ENCODE measurements around the gene MEAF6. TPM values are rescaled to one million over a fixed set of nuclear protein-coding genes. Genes with fewer than 3 reads are reported as not detected.

The MEAF6 gene
- total and polyA plus RNA-seq, 4 donors, result 18.7 to 25.3 (median 21.2) TPM

DNA sequence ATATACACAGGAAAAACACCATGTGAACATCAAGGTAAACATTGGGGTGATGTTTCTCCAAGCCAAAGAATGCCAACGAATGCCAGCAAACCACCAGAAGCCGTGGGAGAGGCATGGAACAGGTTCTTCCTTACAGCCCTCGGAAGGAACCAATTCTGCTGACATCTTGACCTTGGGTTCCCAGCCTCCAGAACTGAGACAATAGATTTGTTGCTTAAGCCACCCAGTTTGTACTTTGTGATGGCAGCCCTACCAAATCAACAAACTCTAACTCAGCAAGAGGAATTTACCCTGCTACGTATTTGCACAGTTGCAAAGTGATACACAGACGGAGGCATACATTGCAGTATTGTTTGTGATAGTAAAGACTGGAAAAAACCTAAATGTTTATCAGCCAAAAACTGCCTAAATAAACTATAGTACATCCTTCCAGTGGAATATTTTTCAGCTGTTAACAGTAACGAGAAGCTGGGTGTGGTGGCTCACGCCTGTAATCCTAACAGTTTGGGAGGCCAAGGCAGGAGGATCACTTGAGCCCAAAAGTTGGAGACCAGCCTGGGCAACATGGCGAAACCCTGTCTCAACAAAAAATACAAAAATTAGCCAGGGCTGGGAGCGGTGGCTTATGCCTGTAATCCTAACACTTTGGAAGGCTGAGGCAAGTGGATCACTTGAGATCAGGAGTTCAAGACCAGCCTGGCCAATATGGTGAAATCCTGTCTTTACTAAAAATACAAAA lies 52.7 kb downstream of the MEAF6 start (continued):
- TF ChIP-seq, protein P1, sequence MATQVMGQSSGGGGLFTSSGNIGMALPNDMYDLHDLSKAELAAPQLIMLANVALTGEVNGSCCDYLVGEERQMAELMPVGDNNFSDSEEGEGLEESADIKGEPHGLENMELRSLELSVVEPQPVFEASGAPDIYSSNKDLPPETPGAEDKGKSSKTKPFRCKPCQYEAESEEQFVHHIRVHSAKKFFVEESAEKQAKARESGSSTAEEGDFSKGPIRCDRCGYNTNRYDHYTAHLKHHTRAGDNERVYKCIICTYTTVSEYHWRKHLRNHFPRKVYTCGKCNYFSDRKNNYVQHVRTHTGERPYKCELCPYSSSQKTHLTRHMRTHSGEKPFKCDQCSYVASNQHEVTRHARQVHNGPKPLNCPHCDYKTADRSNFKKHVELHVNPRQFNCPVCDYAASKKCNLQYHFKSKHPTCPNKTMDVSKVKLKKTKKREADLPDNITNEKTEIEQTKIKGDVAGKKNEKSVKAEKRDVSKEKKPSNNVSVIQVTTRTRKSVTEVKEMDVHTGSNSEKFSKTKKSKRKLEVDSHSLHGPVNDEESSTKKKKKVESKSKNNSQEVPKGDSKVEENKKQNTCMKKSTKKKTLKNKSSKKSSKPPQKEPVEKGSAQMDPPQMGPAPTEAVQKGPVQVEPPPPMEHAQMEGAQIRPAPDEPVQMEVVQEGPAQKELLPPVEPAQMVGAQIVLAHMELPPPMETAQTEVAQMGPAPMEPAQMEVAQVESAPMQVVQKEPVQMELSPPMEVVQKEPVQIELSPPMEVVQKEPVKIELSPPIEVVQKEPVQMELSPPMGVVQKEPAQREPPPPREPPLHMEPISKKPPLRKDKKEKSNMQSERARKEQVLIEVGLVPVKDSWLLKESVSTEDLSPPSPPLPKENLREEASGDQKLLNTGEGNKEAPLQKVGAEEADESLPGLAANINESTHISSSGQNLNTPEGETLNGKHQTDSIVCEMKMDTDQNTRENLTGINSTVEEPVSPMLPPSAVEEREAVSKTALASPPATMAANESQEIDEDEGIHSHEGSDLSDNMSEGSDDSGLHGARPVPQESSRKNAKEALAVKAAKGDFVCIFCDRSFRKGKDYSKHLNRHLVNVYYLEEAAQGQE (IDR thresholded peaks at IDR 0.05), result no peak
- TF ChIP-seq YY1 (IDR thresholded peaks at IDR 0.05) (no peak), HNF4A (conservative IDR thresholded peaks at IDR 0.05) (no peak), RAD21 (IDR thresholded peaks at IDR 0.05) (no peak), FOXA2 (IDR thresholded peaks at IDR 0.05) (no peak), TAF1 (conservative IDR thresholded peaks at IDR 0.05) (no peak)
- TF ChIP-seq, protein P2, sequence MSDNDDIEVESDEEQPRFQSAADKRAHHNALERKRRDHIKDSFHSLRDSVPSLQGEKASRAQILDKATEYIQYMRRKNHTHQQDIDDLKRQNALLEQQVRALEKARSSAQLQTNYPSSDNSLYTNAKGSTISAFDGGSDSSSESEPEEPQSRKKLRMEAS (IDR thresholded peaks at IDR 0.05), result no peak

GRCh38 chr1:37458551-37458950 lies 56.0 kb downstream of the MEAF6 start:
- 90% methylated on average over 3 of the region's 3 CpGs for WGBS
- DNase-seq (ENCODE audit: low spot score), result no peak
- Histone ChIP-seq H3K36me3 (ENCODE audit: control insufficient read depth in 4 of 4, insufficient read depth in 3 of 4, low read depth in 1 of 4, low read length in 3 of 4) (peaks cover 0 to 2% (median 0%) of the 10 kb centered on the region in 4 donors), H3K9ac (ENCODE audit: low read depth in 1 of 2, low read length in 2 of 2) (no peak overlapping the region), H3K4me3 (ENCODE audit: low read depth in 1 of 3, low read length in 3 of 3) (no peak overlapping the region), H3K27me3 (ENCODE audit: control insufficient read depth in 4 of 4, insufficient read depth in 4 of 4, low read length in 3 of 4) (no peaks in the 10 kb centered on the region), H3K9me3 (ENCODE audit: control insufficient read depth in 4 of 4, low read length in 3 of 4) (no peaks in the 10 kb centered on the region), H3K27ac (ENCODE audit: low read depth in 1 of 2, low read length in 2 of 2) (no peak overlapping the region), H3K4me1 (ENCODE audit: control insufficient read depth in 4 of 4, insufficient read depth in 4 of 4, low read length in 3 of 4) (no peaks in the 10 kb centered on the region)
- TF ChIP-seq RXRA (IDR thresholded peaks at IDR 0.05) (no peak), FOXA1 (IDR thresholded peaks at IDR 0.05) (no peak), GABPA (IDR thresholded peaks at IDR 0.05 in 1 of 2, conservative IDR thresholded peaks at IDR 0.05 in 1 of 2) (no peak)

DNA sequence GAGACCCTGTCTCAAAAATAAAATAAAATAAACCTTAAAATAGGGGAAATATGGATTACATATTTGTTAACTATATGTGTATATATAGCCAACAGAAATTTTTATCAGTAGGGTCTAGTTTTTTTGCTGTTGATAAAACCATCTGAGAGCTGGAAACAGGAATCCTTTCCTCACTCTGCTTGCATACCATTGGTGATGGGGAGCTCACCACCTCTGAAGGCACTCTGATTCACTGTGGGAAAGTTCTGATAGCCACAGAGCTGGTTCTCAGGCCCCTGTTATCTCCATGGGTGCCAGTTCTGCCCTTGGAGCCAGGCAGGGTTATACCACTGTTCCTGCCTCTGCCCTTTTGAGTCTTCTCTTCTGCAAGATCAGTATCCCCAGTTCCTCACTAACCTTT lies 58.0 kb downstream of the MEAF6 start:
- H3K4me3 ChIP-seq (ENCODE audit: low read depth in 1 of 3, low read length in 3 of 3), result no peak overlapping the region
- no peak overlapping the region for H3K9ac ChIP-seq (ENCODE audit: low read depth in 1 of 2, low read length in 2 of 2)
- no peak overlapping the region for H3K27ac ChIP-seq (ENCODE audit: low read depth in 1 of 2, low read length in 2 of 2)
- H3K27me3 ChIP-seq (ENCODE audit: control insufficient read depth in 4 of 4, insufficient read depth in 4 of 4, low read length in 3 of 4), result no peaks in the 10 kb centered on the region
- DNase-seq (ENCODE audit: low spot score), result no peak
- TF ChIP-seq NR2F2 (IDR thresholded peaks at IDR 0.05), result no peak
- no peak for TF ChIP-seq GABPA (IDR thresholded peaks at IDR 0.05 in 1 of 2, conservative IDR thresholded peaks at IDR 0.05 in 1 of 2)
- no peak for TF ChIP-seq ZBTB33 (IDR thresholded peaks at IDR 0.05)
- TF ChIP-seq, protein P1 (IDR thresholded peaks at IDR 0.05), result no peak
- TF ChIP-seq YY1 (IDR thresholded peaks at IDR 0.05), result no peak
- no peak for TF ChIP-seq HNF4G (IDR thresholded peaks at IDR 0.05)
- no peak for TF ChIP-seq CTCF (IDR thresholded peaks at IDR 0.05; ENCODE audit: low read depth, low read length, missing input control)
- TF ChIP-seq, protein P3, sequence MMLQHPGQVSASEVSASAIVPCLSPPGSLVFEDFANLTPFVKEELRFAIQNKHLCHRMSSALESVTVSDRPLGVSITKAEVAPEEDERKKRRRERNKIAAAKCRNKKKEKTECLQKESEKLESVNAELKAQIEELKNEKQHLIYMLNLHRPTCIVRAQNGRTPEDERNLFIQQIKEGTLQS (IDR thresholded peaks at IDR 0.05), result no peak
- no peak for TF ChIP-seq RXRA (IDR thresholded peaks at IDR 0.05)
- no peak for TF ChIP-seq TAF1 (conservative IDR thresholded peaks at IDR 0.05)
- TF ChIP-seq HNF4A (conservative IDR thresholded peaks at IDR 0.05), result no peak
- TF ChIP-seq RAD21 (IDR thresholded peaks at IDR 0.05), result no peak
- no peak for TF ChIP-seq FOXA2 (IDR thresholded peaks at IDR 0.05)
- TF ChIP-seq SP1 (IDR thresholded peaks at IDR 0.05), result no peak
- no peak for TF ChIP-seq EGR1 (IDR thresholded peaks at IDR 0.05; ENCODE audit: low read depth in 2 of 2)
- no peak for TF ChIP-seq JUND (IDR thresholded peaks at IDR 0.05)
- H3K9me3 ChIP-seq (ENCODE audit: control insufficient read depth in 4 of 4, low read length in 3 of 4), result no peaks in the 10 kb centered on the region
- peaks cover 0 to 2% (median 0%) of the 10 kb centered on the region in 4 donors for H3K36me3 ChIP-seq (ENCODE audit: control insufficient read depth in 4 of 4, insufficient read depth in 3 of 4, low read depth in 1 of 4, low read length in 3 of 4)
- no peaks in the 10 kb centered on the region for H3K4me1 ChIP-seq (ENCODE audit: control insufficient read depth in 4 of 4, insufficient read depth in 4 of 4, low read length in 3 of 4)
